ENCODE measurements around the gene MOB3A.
"Not testable (repeated sequence)": the region's sequence is repeated elsewhere in the genome, so short reads cannot be mapped to it uniquely, and the experiment has no call there.

Gene MOB3A

DNA sequence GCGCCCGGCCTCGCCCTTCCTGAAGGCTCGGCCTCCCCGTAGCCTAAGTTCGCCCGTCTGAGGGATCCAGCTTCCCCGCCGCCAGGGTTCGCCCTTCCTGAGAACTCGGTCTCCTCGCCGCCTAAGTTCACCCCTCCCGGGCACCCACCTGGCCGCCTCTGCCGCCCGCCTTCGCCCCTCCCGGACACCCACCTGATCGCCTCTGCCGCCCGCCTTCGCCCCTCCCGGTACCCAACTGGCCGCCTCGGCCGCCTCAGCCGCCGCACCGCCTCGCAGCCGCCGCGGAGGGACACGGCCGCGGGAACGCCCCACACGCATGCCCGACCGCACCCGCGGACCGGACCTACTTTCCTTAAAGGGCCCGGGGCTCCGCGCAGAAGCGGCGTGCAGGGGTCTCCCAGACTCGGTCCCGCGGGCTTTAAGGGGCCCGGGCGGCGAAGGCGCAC is at the start of gene MOB3A:
Gene MOB3A (minus strand): TSS at position 293 of the 446 bp plus-strand sequence. CDS start 17,766 bp downstream, outside the sequence.
- peak; percentile 96 for DNase-seq

DNA sequence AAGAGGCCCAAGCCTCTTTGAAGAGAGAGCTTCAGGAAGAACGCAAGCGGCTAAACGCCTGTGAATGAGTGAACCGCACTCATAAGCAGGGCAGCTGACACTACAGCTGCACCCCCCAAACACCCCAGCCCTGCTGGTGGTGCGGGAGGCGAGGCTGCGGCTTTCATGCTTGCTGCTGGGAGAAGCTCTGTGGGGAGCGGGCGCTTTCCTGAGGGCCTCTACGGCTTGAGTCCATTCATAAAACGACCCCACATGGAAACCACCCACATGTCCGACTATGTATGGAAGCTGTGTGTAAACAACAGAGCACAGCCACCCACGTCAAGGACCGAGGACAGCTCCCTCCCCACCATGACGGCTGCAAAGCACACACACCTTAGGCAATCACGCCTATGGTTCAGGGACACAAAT is 49.7 kb upstream of the MOB3A start:
- DNase-seq: no peak

DNA sequence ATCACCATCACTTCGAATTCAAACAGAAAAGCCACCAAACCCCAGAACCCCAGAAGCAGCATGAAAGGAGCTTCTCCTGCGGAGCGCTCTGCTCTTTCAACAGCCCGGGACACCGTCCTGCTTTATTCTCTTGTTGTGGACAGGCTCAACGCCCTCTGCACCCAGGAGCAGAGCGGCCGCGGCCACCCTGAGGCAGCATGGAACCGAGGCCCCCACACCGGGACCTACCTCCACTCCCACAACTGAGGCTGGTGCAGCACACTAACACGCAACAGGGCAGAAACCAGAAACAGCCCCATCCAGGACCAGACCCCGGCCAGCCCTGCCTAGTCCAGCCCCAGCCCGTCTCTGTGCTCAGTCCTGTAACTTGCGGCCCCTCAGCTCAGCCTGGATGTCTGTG is 48.1 kb upstream of the MOB3A start:
- no peak for DNase-seq

DNA sequence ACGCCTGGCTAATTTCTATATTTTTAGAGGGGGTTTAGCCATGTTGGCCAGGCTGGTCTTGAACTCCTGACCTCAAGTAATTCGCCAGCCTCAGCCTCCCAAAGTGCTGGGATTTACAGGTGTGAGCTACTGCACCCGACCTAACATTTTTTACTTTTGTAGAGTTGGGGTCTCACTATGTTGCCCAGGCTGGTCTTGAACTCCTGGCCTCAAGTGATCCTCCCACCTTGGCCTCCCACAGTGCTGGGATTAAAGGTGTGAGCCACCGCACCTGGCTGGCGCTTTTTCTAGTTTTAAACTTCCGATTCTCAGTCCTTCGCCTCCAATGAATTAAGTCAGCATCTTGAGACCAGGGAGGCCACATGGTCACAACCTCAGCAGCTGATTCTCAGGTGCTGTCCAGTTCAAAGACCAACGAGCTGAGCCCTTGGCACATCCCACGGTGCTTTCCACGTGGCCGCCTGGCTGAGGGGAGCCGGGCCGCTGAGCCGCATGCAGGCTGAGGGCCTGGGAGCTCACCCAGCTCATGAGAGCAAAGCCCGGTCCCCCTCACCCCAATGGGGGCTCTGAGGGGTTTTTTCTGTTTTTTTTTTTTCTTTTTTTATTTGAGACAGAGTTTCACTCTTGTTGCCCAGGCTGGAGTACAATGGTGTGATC is 46.2 kb upstream of the MOB3A start:
- DNase-seq: no peak

DNA sequence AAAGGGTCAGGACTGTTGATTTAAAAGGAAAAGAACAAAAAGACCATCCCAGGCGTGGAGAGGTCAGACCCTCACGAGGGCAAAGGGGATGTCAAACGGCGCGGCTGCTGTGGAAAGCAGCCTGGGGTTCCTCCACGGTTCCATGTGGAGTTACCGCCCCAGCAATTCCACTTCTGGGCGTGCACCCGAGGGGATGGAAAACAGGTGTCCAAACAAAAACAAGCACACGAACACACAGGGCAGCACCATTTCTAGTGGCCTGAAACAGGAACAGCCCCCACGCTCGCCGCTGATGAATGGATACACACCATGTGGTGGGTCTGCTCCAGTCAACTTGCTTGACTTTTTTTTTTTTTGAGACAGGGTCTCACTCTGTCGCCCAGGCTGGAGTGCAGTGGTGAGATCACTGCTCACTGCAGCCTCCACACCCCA is 44.0 kb upstream of the MOB3A start:
- DNase-seq: no peak

DNA sequence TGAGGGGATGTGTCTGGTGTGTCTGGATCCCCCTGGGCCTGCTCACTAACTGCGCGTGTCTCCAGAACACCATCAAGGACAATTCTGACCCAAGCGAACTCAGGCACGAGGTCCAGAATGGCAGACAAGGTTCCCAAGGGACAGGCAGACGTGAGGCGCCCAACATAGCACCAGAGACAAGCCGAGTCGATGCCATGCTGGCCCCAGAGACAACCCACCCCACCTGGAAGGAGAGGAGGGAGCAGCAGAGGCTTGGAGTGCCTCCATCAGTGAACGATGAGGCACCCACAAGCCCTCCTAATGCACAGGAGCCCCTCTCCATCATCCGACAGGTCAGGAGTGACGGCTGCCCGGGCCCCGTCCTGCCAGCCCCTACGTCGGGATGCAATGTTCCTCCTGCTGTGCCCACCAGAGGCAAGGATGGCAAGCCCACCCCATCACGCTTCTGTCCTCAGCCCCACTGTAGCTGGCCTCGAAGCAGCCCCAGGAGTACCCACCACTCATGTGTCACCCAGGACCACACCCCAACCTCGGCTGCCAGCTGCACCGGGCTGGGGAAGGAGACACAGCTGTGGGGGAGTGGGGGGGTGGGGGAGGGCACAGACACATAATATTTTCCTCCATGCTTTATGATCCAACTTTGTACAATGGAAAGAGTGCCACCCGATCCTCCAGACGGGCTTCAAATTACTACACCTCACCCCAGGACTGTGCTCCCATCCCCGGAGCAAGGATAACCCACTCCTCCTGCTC is 43.4 kb upstream of the MOB3A start:
- DNase-seq: no peak

DNA sequence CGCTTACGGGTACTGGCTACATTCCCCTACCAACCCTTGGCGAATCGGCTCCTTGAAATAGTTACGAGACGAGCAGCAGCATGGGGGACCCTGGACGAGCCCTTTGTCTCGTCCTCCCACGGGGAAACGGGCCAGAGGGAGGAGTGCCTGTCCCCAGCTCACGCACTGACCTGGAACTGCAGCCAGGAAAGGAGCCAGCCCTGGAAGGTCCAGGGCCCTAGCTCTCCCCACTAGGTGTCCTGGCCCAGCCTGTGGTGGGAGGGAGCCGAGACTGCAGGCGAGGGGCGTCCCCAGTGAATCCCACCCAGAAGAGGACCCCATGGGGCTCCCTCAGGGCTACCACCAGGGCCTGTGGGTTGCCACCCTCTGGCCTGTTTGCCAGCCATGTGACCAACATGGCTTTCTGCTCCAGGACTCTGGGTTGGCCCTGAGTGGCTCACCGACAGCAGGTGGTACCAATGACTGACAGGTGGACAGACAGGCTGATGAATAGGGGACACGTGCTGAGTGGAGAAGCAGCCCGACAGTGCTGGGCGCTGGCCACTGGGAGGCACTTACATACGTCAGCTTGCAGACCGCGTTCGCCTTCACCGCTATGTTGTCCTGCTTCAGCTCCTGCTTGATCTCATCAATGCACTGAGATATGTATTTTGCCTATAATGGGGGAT is 42.1 kb upstream of the MOB3A start:
- no peak for DNase-seq

DNA sequence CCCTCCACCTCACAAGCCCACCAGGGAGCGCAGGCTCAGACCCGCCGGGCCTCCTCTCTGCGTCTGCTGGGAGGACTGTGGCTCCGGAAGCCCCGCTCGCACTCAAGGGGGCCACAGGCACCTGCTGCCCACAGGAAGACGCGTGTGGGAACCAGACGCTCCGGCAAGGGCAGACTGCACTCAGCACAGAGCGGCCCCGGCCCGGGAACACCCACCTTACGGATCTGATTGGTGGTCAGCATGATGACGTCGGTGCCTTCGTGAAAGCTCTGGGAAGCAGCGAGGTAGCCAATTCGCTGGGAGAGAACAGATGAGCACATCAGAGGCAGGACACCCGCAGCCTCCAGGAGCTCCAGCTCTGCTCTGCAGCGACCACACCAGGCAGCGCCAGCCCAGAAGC is 40.7 kb upstream of the MOB3A start:
- no peak for DNase-seq

DNA sequence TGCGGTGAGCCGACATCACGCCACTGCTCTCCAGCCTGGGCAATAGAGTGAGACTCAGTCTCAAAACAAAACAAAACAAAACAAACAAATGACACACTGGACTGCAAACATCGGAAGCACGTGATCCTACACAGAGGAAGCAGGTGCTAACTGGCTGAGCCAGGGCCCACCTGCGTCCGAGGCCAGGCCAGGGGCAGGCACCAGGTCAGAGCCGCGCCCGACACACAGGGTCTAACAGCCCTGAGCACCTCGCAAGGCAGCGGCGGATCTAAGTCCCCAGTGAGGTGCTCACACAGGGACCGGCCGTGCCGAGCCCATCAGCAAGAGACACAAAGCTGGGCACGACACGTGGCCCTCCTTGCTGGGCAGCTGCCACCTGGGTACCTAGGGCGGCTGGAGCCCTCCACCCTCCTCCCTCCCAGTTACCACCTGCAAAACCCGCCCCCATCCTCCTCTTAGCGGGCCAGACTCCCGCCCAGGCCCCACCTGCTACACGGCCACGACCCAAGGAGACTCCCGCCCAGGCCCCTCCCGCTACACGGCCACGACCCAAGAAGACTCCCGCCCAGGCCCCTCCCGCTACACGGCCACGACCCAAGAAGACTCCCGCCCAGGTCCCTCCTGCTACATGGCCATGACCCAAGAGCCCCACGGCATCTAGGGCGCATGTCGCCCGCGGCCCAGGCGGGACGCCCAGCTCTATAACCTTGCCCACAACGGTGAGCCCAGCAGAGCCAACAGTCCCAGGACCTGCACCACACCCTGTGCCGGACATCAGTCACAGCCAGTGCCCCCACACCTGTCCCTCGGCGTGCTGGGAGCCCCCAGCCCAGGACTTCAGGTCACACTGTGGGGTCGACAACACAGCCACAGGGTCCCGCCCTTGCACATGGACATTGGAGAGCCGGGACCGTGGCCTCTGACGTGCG is 39.6 kb upstream of the MOB3A start:
- DNase-seq: no peak

DNA sequence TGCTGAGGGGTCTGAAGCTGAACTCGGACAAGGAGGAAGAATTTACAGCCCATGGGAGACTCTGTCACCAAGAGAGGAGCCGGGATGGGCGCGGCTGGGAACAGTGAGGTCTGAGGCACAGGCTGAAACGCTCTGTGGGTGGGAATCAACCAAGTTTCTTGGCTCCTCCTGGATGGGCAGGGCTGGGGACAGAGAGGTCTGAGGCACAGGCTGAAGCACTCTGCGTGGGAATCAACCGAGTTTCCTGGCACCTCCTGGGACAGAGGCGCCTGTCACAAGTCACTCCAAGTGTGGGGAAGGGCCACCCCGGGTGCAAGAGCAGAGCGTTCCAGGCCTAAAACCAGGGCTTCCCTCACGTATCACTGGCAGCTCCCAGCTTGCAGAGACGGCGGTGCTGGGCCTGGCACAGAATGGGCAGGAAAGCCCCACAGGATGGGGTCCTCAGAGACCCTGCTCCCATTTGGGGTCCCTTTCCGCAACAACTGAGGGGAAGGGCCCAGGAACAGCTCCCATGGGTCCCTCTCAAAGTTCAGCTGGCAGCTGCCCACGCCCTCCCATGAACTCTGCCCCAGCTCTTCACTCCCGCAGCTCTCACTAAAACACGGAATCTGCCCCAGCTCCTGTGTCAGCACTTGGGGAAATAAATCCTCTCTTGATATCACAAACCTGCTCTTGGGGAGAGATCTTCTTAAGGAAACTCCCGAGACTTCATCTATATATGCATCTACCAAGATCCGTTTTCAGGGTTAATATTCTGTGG is 36.8 kb upstream of the MOB3A start:
- DNase-seq: no peak

DNA sequence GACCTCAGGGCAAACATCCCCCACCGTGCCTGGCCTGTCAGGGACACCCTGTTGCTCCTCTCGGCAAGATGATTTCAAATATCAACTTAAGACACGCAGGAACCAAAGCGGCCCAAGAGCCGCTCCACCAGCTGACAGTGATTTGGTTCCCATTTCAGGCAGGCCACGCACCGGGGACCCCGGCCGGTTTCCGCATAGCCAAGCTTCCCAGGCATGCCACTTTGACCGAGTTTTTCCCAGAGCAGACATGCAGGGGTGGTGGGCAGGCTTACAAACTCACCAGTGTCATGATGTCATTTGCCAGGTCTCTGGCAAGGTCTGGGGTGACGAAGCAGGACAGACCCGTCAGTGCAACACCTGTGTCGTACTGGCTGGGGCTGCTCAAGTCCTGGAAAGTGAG is 36.1 kb upstream of the MOB3A start:
- DNase-seq: no peak

DNA sequence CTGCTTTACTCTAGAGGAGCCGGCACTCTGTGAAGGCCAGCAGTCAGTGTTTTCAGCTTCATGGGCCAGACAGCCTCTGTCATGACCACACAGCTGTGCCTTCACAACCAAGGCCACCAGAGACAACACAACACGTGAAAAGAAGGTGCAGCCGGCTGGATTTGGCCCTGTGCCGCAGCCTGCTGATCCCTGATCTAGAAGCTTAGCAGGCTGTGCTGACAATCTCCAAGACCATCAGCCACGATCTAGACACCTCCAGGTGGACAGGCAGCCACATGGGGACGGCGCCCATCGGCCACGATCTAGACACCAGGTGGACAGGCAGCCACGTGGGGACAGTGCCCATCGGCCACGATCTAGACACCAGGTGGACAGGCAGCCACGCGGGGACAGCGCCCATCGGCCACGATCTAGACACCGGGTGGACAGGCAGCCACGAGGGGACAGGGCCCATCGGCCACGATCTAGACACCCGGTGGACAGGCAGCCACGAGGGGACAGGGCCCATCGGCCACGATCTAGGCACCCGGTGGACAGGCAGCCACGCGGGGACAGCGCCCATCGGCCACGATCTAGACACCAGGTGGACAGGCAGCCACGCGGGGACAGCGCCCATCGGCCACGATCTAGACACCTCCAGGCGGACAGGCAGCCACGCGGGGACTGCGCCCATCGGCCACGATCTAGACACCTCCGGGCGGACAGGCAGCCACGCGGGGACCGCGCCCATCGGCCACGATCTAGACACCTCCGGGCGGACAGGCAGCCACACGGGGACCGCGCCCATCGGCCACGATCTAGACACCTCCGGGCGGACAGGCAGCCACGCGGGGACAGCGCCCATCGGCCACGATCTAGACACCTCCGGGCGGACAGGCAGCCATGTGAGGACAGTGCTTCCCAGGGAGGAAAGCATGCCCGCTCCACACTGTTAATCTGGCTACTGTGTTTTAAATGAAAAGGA is 35.2 kb upstream of the MOB3A start:
- DNase-seq: not testable (repeated sequence)

DNA sequence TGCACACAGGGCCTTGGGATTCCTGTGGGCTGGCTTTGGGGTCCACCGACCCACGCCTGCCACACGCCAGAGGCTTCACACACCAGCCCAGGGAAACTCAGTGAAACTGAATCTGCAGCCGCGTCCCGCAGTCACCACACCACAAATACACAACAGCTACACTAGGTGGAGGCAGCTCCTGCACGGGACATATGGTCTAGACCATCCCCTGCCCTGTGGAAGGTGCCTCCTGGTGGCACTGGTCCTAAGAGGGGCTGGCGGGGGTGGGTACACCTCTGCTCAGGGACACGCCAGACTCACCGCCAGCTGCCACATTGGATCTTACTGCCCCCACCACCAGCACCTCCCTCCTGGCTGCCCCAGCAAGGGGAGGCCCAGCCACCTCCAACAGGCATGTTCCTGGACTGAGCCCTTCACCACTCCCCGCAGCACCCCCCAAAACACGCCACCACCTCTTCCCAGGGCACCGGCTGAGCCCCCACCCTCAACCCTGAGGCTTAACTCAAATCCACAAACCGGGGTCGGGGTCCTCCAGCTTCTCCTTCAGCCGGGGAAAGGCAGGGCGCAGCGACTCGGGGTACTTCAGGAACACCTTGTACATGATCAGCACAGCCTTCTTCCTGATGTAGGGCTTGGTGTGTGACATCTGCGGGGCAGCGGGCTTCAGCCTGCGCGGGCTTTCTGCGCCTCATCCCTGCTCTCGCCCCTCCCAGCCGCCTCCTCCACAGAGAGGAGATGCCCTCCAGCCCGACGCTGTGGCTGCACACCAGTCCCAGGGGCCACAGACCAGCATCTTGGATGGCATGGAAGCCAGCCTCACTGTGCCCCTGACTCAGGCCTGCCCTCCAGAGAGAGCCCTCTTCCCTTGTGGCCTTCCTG is 34.0 kb upstream of the MOB3A start:
- no peak for DNase-seq

DNA sequence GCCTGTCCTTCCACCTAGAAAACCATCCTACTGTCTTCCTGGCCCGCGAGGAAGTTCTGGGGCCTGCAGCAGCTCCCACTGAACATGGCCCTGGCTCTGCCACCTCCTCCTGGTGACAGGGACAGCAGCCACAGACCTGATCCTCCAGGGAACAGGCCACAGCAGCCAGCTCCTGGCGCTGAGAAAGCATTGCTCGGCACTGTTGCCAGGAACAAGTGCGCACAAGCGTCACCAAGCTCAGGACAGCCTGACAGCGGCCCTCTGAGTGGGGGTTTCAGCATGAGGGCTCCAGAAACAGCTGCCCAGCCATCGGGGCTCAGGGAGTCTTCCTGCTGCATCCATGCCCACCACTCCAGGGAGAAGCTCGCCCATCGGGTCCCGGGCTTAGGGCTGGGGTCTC is 33.4 kb upstream of the MOB3A start:
- no peak for DNase-seq

DNA sequence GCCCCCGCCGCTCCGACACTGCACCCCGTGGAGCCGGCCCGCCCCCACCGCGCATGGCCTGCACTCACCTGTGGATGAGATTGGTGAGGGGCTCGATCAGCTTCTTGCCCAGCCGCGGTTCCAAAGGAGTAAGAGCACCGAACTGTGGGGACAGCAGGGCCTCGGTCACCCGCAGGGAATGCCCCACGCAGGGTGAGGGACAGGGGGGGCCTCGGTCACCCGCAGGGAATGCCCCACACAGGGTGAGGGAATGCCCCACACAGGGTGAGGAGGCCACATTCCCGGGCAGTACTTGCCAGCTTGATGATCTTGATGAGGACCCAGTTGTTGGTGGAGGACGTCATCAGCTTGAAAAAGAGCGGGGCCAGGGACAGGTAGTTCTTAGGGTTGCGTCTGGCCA is 32.9 kb upstream of the MOB3A start:
- DNase-seq: no peak

DNA sequence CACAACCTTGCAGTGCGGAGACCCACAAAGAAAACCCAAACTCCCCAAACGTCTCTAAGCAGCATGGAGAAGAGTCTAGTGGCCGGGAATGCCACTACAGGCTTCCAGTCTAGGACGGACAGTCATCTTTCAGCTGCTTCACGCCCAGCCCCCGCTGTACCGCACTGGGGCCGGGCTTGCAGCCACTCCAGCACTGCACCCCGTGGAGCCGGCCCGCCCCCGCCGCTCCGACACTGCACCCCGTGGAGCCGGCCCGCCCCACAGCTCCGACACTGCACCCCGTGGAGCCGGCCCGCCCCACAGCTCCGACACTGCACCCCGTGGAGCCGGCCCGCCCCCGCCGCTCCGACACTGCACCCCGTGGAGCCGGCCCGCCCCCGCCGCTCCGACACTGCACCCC is 32.1 kb upstream of the MOB3A start:
- not testable (repeated sequence) for DNase-seq

DNA sequence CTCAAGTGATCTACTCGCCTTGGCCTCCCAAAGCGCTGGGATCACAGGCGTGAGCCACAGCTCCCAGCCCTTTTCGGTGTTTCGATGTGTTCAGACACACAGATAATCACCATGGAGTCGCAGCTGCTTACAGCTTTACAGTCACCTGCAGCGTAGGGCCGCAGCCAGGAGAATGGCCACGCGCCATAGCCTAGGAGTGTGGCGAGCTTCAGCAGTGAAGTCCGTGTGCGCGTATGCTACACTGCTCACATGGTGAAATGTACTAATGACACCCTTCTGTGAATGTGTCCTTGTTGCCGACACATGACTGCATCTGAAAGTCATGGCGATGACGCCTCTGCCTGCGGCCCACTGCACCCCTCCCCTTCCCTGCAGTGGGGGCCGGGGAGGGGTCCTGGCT is 31.6 kb upstream of the MOB3A start:
- no peak for DNase-seq

DNA sequence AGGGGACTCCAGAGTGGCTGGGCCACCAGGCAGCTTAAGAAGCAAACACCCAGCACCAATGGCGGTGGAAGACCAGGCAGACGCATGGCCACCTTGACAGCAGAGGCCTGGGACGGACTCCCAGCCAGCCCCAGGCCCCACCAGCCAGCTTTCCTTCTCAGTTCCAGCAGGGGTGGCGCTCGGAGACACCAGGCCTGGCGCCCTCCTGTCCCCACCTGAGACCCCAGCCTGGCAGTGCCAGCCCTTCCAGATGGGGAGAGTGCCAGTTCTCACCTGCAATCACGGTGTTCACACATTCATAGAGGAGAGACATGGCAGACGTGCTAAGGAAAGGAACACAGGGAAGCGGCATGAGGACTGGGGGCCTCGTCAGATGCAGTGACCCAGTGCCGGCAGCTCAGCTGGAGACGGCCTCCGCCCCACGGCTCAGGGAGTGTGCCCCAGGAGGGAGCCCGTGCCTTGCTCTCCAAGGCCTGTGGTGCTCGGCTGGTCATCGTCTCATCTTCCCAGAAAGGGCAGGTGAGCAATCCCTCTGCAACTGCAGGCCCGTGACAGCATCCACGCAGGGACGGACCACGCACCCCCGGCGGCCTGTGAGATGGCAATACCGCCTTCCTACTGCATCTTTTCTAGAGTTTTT is 30.9 kb upstream of the MOB3A start:
- DNase-seq: no peak

DNA sequence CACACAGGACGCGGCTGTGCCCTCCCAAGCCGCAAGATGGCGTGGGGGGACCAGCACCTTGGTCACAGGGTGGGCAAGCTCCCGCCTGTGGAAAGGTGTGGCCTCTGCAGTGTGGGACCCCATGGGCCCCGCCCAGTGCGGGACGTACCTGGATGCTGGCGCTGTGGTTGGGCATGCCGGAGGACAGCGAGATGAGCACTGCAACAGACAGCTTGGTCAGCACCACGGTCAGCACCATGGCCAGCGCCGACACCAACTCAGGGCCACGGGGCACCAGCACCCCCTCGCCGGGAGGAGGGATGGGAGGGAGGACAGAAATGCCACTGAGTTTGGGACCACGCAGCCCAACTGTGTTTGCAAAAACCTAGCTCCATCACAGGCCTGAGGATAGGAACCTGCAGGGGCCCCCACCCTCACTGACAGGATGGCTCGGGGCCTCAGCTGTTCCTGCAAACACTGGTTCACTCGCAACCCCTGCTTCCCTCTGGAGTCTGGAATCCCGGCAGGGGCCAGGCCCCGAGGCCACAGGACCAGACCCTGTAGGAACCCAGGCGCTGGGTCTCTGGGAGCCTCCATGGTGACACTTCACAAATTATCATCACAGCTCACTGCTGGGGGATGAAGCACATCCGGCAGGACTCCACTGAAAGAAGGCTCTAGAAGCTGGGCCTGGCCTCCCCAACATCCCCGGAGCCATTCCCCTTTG is 27.7 kb upstream of the MOB3A start:
- no peak for DNase-seq

Data from fibroblast of skin of right biceps (primary cell).